HCT116 (cell line): ENCODE data around the gene IGF2. TPM values are rescaled to one million over a fixed set of nuclear protein-coding genes. Genes with fewer than 3 reads are reported as not detected.

ENCODE experiments used
- ATAC-seq: fragments of 200-7000 bp; cut with Tn5 transposase; 2 replicates; pipeline ENCODE4 v1.9.1; 2020; ENCODE audit warnings: mild to moderate bottlenecking, moderate library complexity
- BruUV-seq: library from RNA; stranded (reverse); fragments of 400-500 nt; replicated peaks from 2 replicates; lab custom pipeline; 2021; lab: Mats Ljungman, UMichigan
- CTCF ChIA-PET: fragments of 300-600 bp; sonication (Branson Sonifier 250); formaldehyde crosslinking; loops from one replicate; lab custom pipeline; 2021; ENCODE audit warnings: antibody characterized with exemption; lab: Charles Lee
- POLR2A ChIA-PET: fragments of 300-600, 350-600 bp; sonication (Branson Sonifier 250); formaldehyde crosslinking; loops from one replicate; lab custom pipeline; 2021; ENCODE audit warnings: antibody characterized with exemption; lab: Charles Lee
- RAD21 ChIA-PET, 2 experiments: fragments of 300-600 bp; sonication (Branson Sonifier 250); formaldehyde crosslinking; loops; one replicate each; lab custom pipeline; 2023; ENCODE audit warnings: low total read pairs in 2 of 2; ENCODE audit not compliant: uncharacterized antibody in 2 of 2, unreplicated experiment in 2 of 2, low non-redundant PET in 1 of 2; lab: Charles Lee
- DNase-seq: peaks from one replicate; pipeline ENCODE4 v3.0.0-alpha.2; 2010; ENCODE audit warnings: low read depth, low spot score
- H2AFZ ChIP-seq: fragments of 200-600 bp; shearing (Covaris generic), sonication (generic); 2 replicates; pipeline ENCODE4 v1.6.1; 2017; ENCODE audit warnings: low read depth, mixed run types, mixed read lengths, antibody characterized with exemption, low read length; ENCODE audit not compliant: poor library complexity, severe bottlenecking
- H3K27ac ChIP-seq: 2 replicates; pipeline ENCODE4 v1.5.1; 2012; ENCODE audit warnings: low read depth, low read length
- H3K27me3 ChIP-seq: fragments of 200-600 bp; sonication (generic); 2 replicates; pipeline ENCODE4 v1.6.1; 2016; ENCODE audit warnings: mixed run types, low read length, mixed read lengths; ENCODE audit not compliant: insufficient read depth
- H3K36me3 ChIP-seq, 2 experiments: fragments of 200-500 bp in 1 of 2; fragments of 200-600 bp in 1 of 2; sonication (Bioruptor generic) in 1 of 2; sonication (generic) in 1 of 2; 2 replicates each; pipeline versions ENCODE4 v1.5.1 to v1.6.1; 2014 to 2016; ENCODE audit warnings: low read length in 2 of 2, inconsistent platforms in 1 of 2, mixed read lengths in 1 of 2, mixed run types in 1 of 2; ENCODE audit not compliant: insufficient read depth in 2 of 2, control insufficient read depth in 1 of 2
- H3K4me1 ChIP-seq, 2 experiments: fragments of 200-600 bp in 1 of 2; sonication (generic) in 1 of 2; 2 replicates each; pipeline versions ENCODE4 v1.5.1 to v1.6.1; 2012 to 2017; ENCODE audit warnings: low read length in 2 of 2, inconsistent platforms in 1 of 2, mild to moderate bottlenecking in 1 of 2, mixed read lengths in 1 of 2, mixed run types in 1 of 2, moderate library complexity in 1 of 2; ENCODE audit not compliant: insufficient read depth in 2 of 2, control insufficient read depth in 1 of 2
- H3K4me2 ChIP-seq: fragments of 200-600 bp; sonication (generic); 2 replicates; pipeline ENCODE4 v1.6.1; 2017; ENCODE audit warnings: mixed run types, low read length, mixed read lengths
- H3K4me3 ChIP-seq, 2 experiments: fragments of 200-600 bp in 1 of 2; sonication (generic) in 1 of 2; replicated peaks in 1 of 2; 2 replicates each; pipeline ENCODE4 v1.5.1; 2011 to 2016; ENCODE audit warnings: low read length in 2 of 2, control low read depth in 1 of 2, low read depth in 1 of 2, mild to moderate bottlenecking in 1 of 2, mixed read lengths in 1 of 2, mixed run types in 1 of 2
- H3K79me2 ChIP-seq: fragments of 200-600 bp; sonication (generic); 2 replicates; pipeline ENCODE4 v1.6.1; 2017; ENCODE audit warnings: mild to moderate bottlenecking, mixed run types, low read length, moderate library complexity, mixed read lengths; ENCODE audit not compliant: insufficient read depth
- H3K9ac ChIP-seq: fragments of 200-600 bp; sonication (generic); 2 replicates; pipeline ENCODE4 v1.6.1; 2016; ENCODE audit warnings: low read length, mixed read lengths
- H3K9me2 ChIP-seq: fragments of 200-600 bp; sonication (generic), shearing (Covaris generic); 2 replicates; pipeline ENCODE4 v1.6.1; 2017; ENCODE audit warnings: mixed run types, mild to moderate bottlenecking, moderate library complexity; ENCODE audit not compliant: insufficient read depth
- H3K9me3 ChIP-seq, 2 experiments: fragments of 200-500 bp in 1 of 2; fragments of 200-600 bp in 1 of 2; sonication (Bioruptor generic) in 1 of 2; sonication (generic) in 1 of 2; 2 replicates each; pipeline ENCODE4 v1.6.1; 2014 to 2017; ENCODE audit warnings: low read length in 2 of 2, mixed read lengths in 2 of 2, inconsistent platforms in 1 of 2, low read depth in 1 of 2, mild to moderate bottlenecking in 1 of 2, mixed run types in 1 of 2, moderate library complexity in 1 of 2; ENCODE audit not compliant: control insufficient read depth in 1 of 2, insufficient read depth in 1 of 2
- H4K20me1 ChIP-seq: fragments of 200-600 bp; sonication (generic), shearing (Covaris generic); 2 replicates; pipeline ENCODE4 v1.6.1; 2017; ENCODE audit warnings: mixed run types, mild to moderate bottlenecking, moderate library complexity; ENCODE audit not compliant: insufficient read depth
- MAX ChIP-seq: IDR thresholded peaks from 2 replicates; pipeline ENCODE4 v1.6.1; 2012
- POLR2A ChIP-seq: IDR thresholded peaks from 2 replicates; pipeline ENCODE4 v1.7.0; 2011; ENCODE audit warnings: borderline replicate concordance; ENCODE audit not compliant: insufficient read depth, insufficient read length; ENCODE audit errors: extremely low read depth
- RAD21 ChIP-seq: IDR thresholded peaks from 2 replicates; pipeline ENCODE4 v1.6.1; 2012; ENCODE audit warnings: low read depth, mild to moderate bottlenecking
- REST ChIP-seq: IDR thresholded peaks from 2 replicates; pipeline ENCODE4 v1.6.1; 2012; ENCODE audit warnings: low read depth
- SIN3A ChIP-seq: IDR thresholded peaks from 2 replicates; pipeline ENCODE4 v1.6.1; 2012; ENCODE audit warnings: low read depth
- YY1 ChIP-seq: IDR thresholded peaks from 2 replicates; pipeline ENCODE4 v1.6.1; 2011; ENCODE audit warnings: low read length, low read depth, moderate library complexity, mild to moderate bottlenecking; ENCODE audit not compliant: insufficient replicate concordance; ENCODE audit errors: extremely low read depth
- ZBTB33 ChIP-seq: IDR thresholded peaks from 2 replicates; pipeline ENCODE4 v1.6.1; 2011; ENCODE audit warnings: mild to moderate bottlenecking, low read length, moderate library complexity; ENCODE audit not compliant: insufficient replicate concordance; ENCODE audit errors: extremely low read depth
- ZNF274 ChIP-seq: fragments of 200-500 bp; sonication (Bioruptor generic); IDR thresholded peaks from 2 replicates; pipeline ENCODE4 v1.6.1; 2014; ENCODE audit warnings: mild to moderate bottlenecking, low read depth, low read length, inconsistent platforms
- intact Hi-C: fragments of 100-400 bp; cut with micrococcal nuclease; formaldehyde crosslinking; loops from 2 replicates; pipeline ENCODE4 v1.10.0; 2022
- total RNA-seq: library from RNA; stranded (reverse); gene quantifications from one replicate; pipeline ENCODE4 v1.2.1, GENCODE V29; 2021; ENCODE audit not compliant: unreplicated experiment
- TF ChIP-seq, protein P1 (sequence below), 3 experiments: fragments of 200-600 bp in 1 of 3; sonication (generic) in 1 of 3; IDR thresholded peaks in 2 of 3; conservative IDR thresholded peaks in 1 of 3; 2 replicates each; pipeline ENCODE4 v1.5.1; 2012 to 2017; ENCODE audit warnings: low read depth in 2 of 3, low read length in 2 of 3, antibody characterized with exemption in 1 of 3, borderline replicate concordance in 1 of 3, control low read depth in 1 of 3, mild to moderate bottlenecking in 1 of 3, mixed read lengths in 1 of 3, mixed run types in 1 of 3, moderate library complexity in 1 of 3; ENCODE audit not compliant: insufficient read depth in 1 of 3

IGF2 gene
- total RNA-seq, 1 experiment from 2014 or later = 17.9 TPM

- Histone ChIP-seq H4K20me1 (no peaks in the 10 kb centered on the region), H3K9ac (no peak overlapping the region), H3K4me2 (no peak overlapping the region), H3K36me3 (no peaks in the 10 kb centered on the region), H3K9me2 (no peaks in the 10 kb centered on the region), H3K27ac (no peak overlapping the region), H3K27me3 (no peaks in the 10 kb centered on the region; the same call in 1 of the 2 replicates), H3K4me1 (peaks cover 0 to 7% of the 10 kb centered on the region in 2 experiments; a peak in 1 of 4 replicates), H3K79me2 (no peaks in the 10 kb centered on the region), H3K9me3 (no peaks in the 10 kb centered on the region), H3K4me3 (no peak overlapping the region), H2AFZ (no peak overlapping the region)
- DNase-seq (no peak), ATAC-seq (peak; percentile 47; the same call in 1 of the 2 replicates)
- ChIA-PET RAD21 (no interaction called here), POLR2A (no interaction called here), CTCF (interaction anchor here (2.4 to 3.1 kb wide), 2 partner anchors 7 to 108 kb away, joined by 5 to 27 read pairs; no protein-coding TSS in a partner anchor)
- no peak for TF ChIP-seq RAD21
- TF ChIP-seq, protein P1, sequence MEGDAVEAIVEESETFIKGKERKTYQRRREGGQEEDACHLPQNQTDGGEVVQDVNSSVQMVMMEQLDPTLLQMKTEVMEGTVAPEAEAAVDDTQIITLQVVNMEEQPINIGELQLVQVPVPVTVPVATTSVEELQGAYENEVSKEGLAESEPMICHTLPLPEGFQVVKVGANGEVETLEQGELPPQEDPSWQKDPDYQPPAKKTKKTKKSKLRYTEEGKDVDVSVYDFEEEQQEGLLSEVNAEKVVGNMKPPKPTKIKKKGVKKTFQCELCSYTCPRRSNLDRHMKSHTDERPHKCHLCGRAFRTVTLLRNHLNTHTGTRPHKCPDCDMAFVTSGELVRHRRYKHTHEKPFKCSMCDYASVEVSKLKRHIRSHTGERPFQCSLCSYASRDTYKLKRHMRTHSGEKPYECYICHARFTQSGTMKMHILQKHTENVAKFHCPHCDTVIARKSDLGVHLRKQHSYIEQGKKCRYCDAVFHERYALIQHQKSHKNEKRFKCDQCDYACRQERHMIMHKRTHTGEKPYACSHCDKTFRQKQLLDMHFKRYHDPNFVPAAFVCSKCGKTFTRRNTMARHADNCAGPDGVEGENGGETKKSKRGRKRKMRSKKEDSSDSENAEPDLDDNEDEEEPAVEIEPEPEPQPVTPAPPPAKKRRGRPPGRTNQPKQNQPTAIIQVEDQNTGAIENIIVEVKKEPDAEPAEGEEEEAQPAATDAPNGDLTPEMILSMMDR (IDR thresholded peaks at IDR 0.05 in 2 of 3, conservative IDR thresholded peaks at IDR 0.05 in 1 of 3; ENCODE audit: borderline replicate concordance in 1 of 3, insufficient read depth in 1 of 3, low read depth in 2 of 3, low read length in 2 of 3) = peak in 2 of 3 experiments; percentile 25 to 29; a peak in 2 of 6 replicates
- intact Hi-C loops = no loop called here
- BruUV-seq = no TSS peak
Measured at GRCh38 chr11:2143799-2144543, 4.8 kb upstream of the IGF2 start.

GRCh38 chr11:2143477-2143798 lies 4.2 kb upstream of the IGF2 start:
- H3K27ac ChIP-seq = no peak overlapping the region
- POLR2A ChIA-PET = no interaction called here
- ATAC-seq = no peak
- intact Hi-C loops = no loop called here
- H2AFZ ChIP-seq = no peak overlapping the region
- no peaks in the 10 kb centered on the region for H3K9me2 ChIP-seq
- no peaks in the 10 kb centered on the region; the same call in 1 of the 2 replicates for H3K27me3 ChIP-seq
- H4K20me1 ChIP-seq = no peaks in the 10 kb centered on the region
- no TSS peak for BruUV-seq
- RAD21 ChIA-PET = no interaction called here
- no peaks in the 10 kb centered on the region for H3K9me3 ChIP-seq
- DNase-seq = no peak
- CTCF ChIA-PET = interaction anchor here (1.7 to 3.1 kb wide), 3 partner anchors 7 to 107 kb away, joined by 5 to 27 read pairs (median 6); no protein-coding TSS in a partner anchor
- H3K4me1 ChIP-seq = peaks cover 0 to 7% of the 10 kb centered on the region in 2 experiments; a peak in 1 of 4 replicates
- no peak overlapping the region for H3K9ac ChIP-seq
- H3K79me2 ChIP-seq = no peaks in the 10 kb centered on the region
- no peak overlapping the region for H3K4me3 ChIP-seq
- no peaks in the 10 kb centered on the region for H3K36me3 ChIP-seq
- no peak overlapping the region for H3K4me2 ChIP-seq
- TF ChIP-seq MAX (no peak), POLR2A (no peak), YY1 (no peak), ZBTB33 (no peak), ZNF274 (no peak), REST (no peak), SIN3A (no peak)
